A549 (cell line): ENCODE data around the gene SF1. TPM values are rescaled to one million over a fixed set of nuclear protein-coding genes. Genes with fewer than 3 reads are reported as not detected.

Experiments
- ATAC-seq, 2 experiments: fragments of 200-7000 bp in 1 of 2; fragments of >200 bp in 1 of 2; cut with Nextera tagmentation in 1 of 2; cut with Tn5 transposase in 1 of 2; 3 replicates each; pipeline versions ENCODE4 v1.8.0 to v1.9.1; 2018 to 2020; ENCODE audit warnings: mild to moderate bottlenecking in 1 of 2, moderate library complexity in 1 of 2
- CTCF ChIA-PET: fragments of 300-600 bp; sonication (Branson Sonifier 250); formaldehyde crosslinking; extraction: SDS; loops from one replicate; lab custom pipeline; 2021; ENCODE audit warnings: antibody characterized with exemption, inconsistent platforms; lab: Yijun Ruan, JAX
- POLR2A ChIA-PET: fragments of 350-600 bp; formaldehyde crosslinking; extraction: SDS; loops from one replicate; lab custom pipeline; 2021; ENCODE audit warnings: antibody characterized with exemption, inconsistent platforms; lab: Yijun Ruan, JAX
- DNase-seq, 2 experiments: peaks; one replicate each; pipeline versions ENCODE4 v3.0.0 to v3.0.0-alpha.2; 2011 to 2016; ENCODE audit warnings: low read depth in 1 of 2, low spot score in 1 of 2
- FAIRE-seq: peaks from 2 replicates; lab custom pipeline; 2011; peaks lifted over from hg19 to GRCh38; lab: Jason Lieb, UNC
- H3K27ac ChIP-seq, 2 experiments: fragments of >200 bp; sonication (Bioruptor Twin); formaldehyde crosslinking; 3 replicates each; pipeline ENCODE4 v1.5.1; 2016 to 2017
- H3K4me1 ChIP-seq: fragments of >200 bp; sonication (Bioruptor Twin); formaldehyde crosslinking; 3 replicates; pipeline ENCODE4 v1.6.1; 2016
- H3K4me2 ChIP-seq: fragments of >200 bp; sonication (Bioruptor Twin); formaldehyde crosslinking; 3 replicates; pipeline ENCODE4 v1.6.1; 2016
- H3K4me3 ChIP-seq: fragments of >200 bp; sonication (Bioruptor Twin); formaldehyde crosslinking; 3 replicates; pipeline ENCODE4 v1.5.1; 2016
- H3K9me3 ChIP-seq: fragments of >200 bp; sonication (Bioruptor Twin); formaldehyde crosslinking; 3 replicates; pipeline ENCODE4 v1.6.1; 2016
- ATOH8 ChIP-seq: fragments of 250-450 bp; sonication (Bioruptor Pico); IDR thresholded peaks from 2 replicates; pipeline ENCODE4 v1.5.0; 2020; ENCODE audit warnings: low read depth, mild to moderate bottlenecking, moderate library complexity
- BCL3 ChIP-seq: fragments of >200 bp; sonication (Bioruptor Twin); formaldehyde crosslinking; IDR thresholded peaks from 3 replicates; pipeline ENCODE4 v1.6.1; 2016
- BHLHE40 ChIP-seq: IDR thresholded peaks from 2 replicates; pipeline ENCODE4 v1.6.1; 2012; ENCODE audit warnings: low read depth, low read length, inconsistent platforms
- CBX2 ChIP-seq: fragments of 200-600 bp; sonication (generic); IDR thresholded peaks from 2 replicates; pipeline ENCODE4 v1.6.1; 2016; ENCODE audit warnings: low read depth, mild to moderate bottlenecking, borderline replicate concordance
- CBX8 ChIP-seq: fragments of 200-600 bp; sonication (generic); IDR thresholded peaks from 2 replicates; pipeline ENCODE4 v1.6.1; 2016
- EP300 ChIP-seq, 2 experiments: fragments of >200 bp; sonication (Bioruptor Twin); formaldehyde crosslinking; IDR thresholded peaks; 2 replicates in 1 of 2; 3 replicates in 1 of 2; pipeline ENCODE4 v1.6.1; 2016 to 2017
- ESRRA ChIP-seq: fragments of 150-350 bp; IDR thresholded peaks from 2 replicates; pipeline ENCODE4 v1.6.1; 2014; ENCODE audit warnings: mild to moderate bottlenecking, low read length, borderline replicate concordance
- HOXB5 ChIP-seq: fragments of 250-450 bp; sonication (Bioruptor Pico); IDR thresholded peaks from 2 replicates; pipeline ENCODE4 v1.5.0; 2020; ENCODE audit warnings: mild to moderate bottlenecking, moderate library complexity
- JUN ChIP-seq, 2 experiments: fragments of >200 bp; sonication (Bioruptor Twin); formaldehyde crosslinking; IDR thresholded peaks; 2 replicates in 1 of 2; 3 replicates in 1 of 2; pipeline ENCODE4 v1.6.1; 2016 to 2017
- KDM1A ChIP-seq: fragments of 200-600 bp; sonication (generic); IDR thresholded peaks from 2 replicates; pipeline ENCODE4 v1.6.1; 2016; ENCODE audit warnings: low read depth, mild to moderate bottlenecking
- KDM5A ChIP-seq: fragments of 200-600 bp; sonication (generic); IDR thresholded peaks from 2 replicates; pipeline ENCODE4 v1.6.1; 2016; ENCODE audit warnings: antibody characterized with exemption, mild to moderate bottlenecking
- MAFK ChIP-seq: fragments of 450-650 bp; IDR thresholded peaks from 2 replicates; pipeline ENCODE4 v1.6.1; 2014; ENCODE audit not compliant: partially characterized antibody
- MAX ChIP-seq: IDR thresholded peaks from 2 replicates; pipeline ENCODE4 v1.6.1; 2012
- MAZ ChIP-seq: fragments of 150-350 bp; IDR thresholded peaks from 2 replicates; pipeline ENCODE4 v1.6.1; 2014; ENCODE audit warnings: antibody characterized with exemption, low read depth, low read length, borderline replicate concordance
- PHF8 ChIP-seq: fragments of 200-600 bp; sonication (generic); IDR thresholded peaks from 2 replicates; pipeline ENCODE4 v1.6.1; 2016; ENCODE audit warnings: low read depth, mild to moderate bottlenecking, antibody characterized with exemption, moderate library complexity, borderline replicate concordance
- POLR2A ChIP-seq: IDR thresholded peaks from 2 replicates; pipeline ENCODE4 v1.6.1; 2012; ENCODE audit warnings: mild to moderate bottlenecking, low read length
- POLR2AphosphoS2 ChIP-seq: conservative IDR thresholded peaks from 2 replicates; pipeline ENCODE4 v1.6.1; 2012; ENCODE audit warnings: low read length, improper control_type of control experiment, inconsistent platforms
- RAD21 ChIP-seq, 2 experiments: fragments of >200 bp in 1 of 2; sonication (Bioruptor Twin) in 1 of 2; formaldehyde crosslinking in 1 of 2; IDR thresholded peaks in 1 of 2; conservative IDR thresholded peaks in 1 of 2; 2 replicates in 1 of 2; 3 replicates in 1 of 2; pipeline ENCODE4 v1.6.1; 2012 to 2018; ENCODE audit warnings: inconsistent platforms in 1 of 2
- RARB ChIP-seq: fragments of 250-450 bp; sonication (Bioruptor Pico); IDR thresholded peaks from 2 replicates; pipeline ENCODE4 v1.8.0; 2021; ENCODE audit warnings: mild to moderate bottlenecking, moderate library complexity
- RCOR1 ChIP-seq: fragments of 150-350 bp; IDR thresholded peaks from 2 replicates; pipeline ENCODE4 v1.6.1; 2014; ENCODE audit warnings: antibody characterized with exemption, low read length, low read depth
- RNF2 ChIP-seq: fragments of 200-600 bp; sonication (generic); IDR thresholded peaks from 2 replicates; pipeline ENCODE4 v1.6.1; 2016; ENCODE audit warnings: low read depth, mild to moderate bottlenecking, antibody characterized with exemption, moderate library complexity, borderline replicate concordance
- TFCP2L1 ChIP-seq: fragments of 250-450 bp; sonication (Bioruptor Pico); IDR thresholded peaks from 2 replicates; pipeline ENCODE4 v1.5.0; 2021; ENCODE audit warnings: mild to moderate bottlenecking
- ZFP36 ChIP-seq: fragments of 450-650 bp; IDR thresholded peaks from 2 replicates; pipeline ENCODE4 v1.6.1; 2014; ENCODE audit warnings: borderline replicate concordance; ENCODE audit not compliant: partially characterized antibody
- ZNF302 ChIP-seq: fragments of 250-450 bp; sonication (Bioruptor Pico); IDR thresholded peaks from 2 replicates; pipeline ENCODE4 v1.9.0; 2021; ENCODE audit warnings: inconsistent platforms, mild to moderate bottlenecking, moderate library complexity
- ZSCAN20 ChIP-seq: fragments of 250-450 bp; sonication (Bioruptor Pico); IDR thresholded peaks from 2 replicates; pipeline ENCODE4 v1.8.0; 2022; ENCODE audit warnings: mild to moderate bottlenecking, moderate library complexity
- WGBS: methylation state at CpG from one replicate; pipeline ENCODE4 v1.1.6; 2017; ENCODE audit errors: missing lambda C conversion rate; 5-methylcytosine and 5-hydroxymethylcytosine counted together
- polyA plus RNA-seq, 4 experiments: library from polyadenylated mRNA; depleted of rRNA in 3 of 4; stranded (reverse); fragments of >200 nt; fragmentation: RNase III in 1 of 4; extraction: RNeasy Plus Mini Kit Qiagen cat#74134 plus additional on column Dnase treatment in 1 of 4; gene quantifications; 2 replicates in 3 of 4; 3 replicates in 1 of 4; pipeline ENCODE4 v1.2.3, GENCODE V29; 2011 to 2017

Gene SF1
- polyA plus RNA-seq, 2 of the 4 experiments (the other 2 are of a cell fraction) = 104 to 310 TPM

- Histone ChIP-seq H3K9me3 (no peaks in the 10 kb centered on the region), H3K4me3 (no peak overlapping the region)
- 87% methylated on average over 15 of the region's 19 CpGs for WGBS
- no peak for TF ChIP-seq TFCP2L1 (CRISPR knock-in tag)
- TF ChIP-seq RCOR1 = no peak
- TF ChIP-seq ZFP36 = peak; percentile 72
- TF ChIP-seq JUN (IDR thresholded peaks at IDR 0.05) = no peak
- TF ChIP-seq, all 56 proteins: peak for 1
- no peaks in the 10 kb centered on the region for H3K4me1 ChIP-seq
- ATAC-seq = no peak
- ChIA-PET POLR2A (no interaction called here), CTCF (interaction anchor here (1.1 to 13.0 kb wide), 3 partner anchors 9 to 53 kb away, joined by 3 to 104 read pairs (median 29); partner anchors contain the start of gene RASGRP2)
- FAIRE-seq = no peak
- no peak overlapping the region for H3K27ac ChIP-seq
- H3K4me2 ChIP-seq = no peak overlapping the region
- no peak for DNase-seq
These were observed 20.6 kb downstream of the SF1 start for GRCh38 chr11:64757549-64758329.

GRCh38 chr11:64755681-64756361, 22.5 kb downstream of the SF1 start:
- TF ChIP-seq BCL3 (no peak), ATOH8 (no peak), JUN (IDR thresholded peaks at IDR 0.05) (no peak), EP300 (IDR thresholded peaks at IDR 0.05) (no peak), RAD21 (conservative IDR thresholded peaks at IDR 0.05 in 1 of 2, IDR thresholded peaks at IDR 0.05 in 1 of 2) (no peak), RNF2 (no peak), RCOR1 (no peak)
- no peak for DNase-seq
- POLR2A ChIA-PET = interaction anchor here (0.7 kb wide), 1 partner anchor 23 kb away, joined by 3 read pairs; the partner anchor contains the start of gene SF1
- no peak overlapping the region for H3K4me2 ChIP-seq
- CTCF ChIA-PET = interaction anchor here (0.8 to 13.0 kb wide), 3 partner anchors 12 to 18 kb away, joined by 3 to 104 read pairs (median 4); partner anchors contain the start of gene RASGRP2
- no peaks in the 10 kb centered on the region for H3K9me3 ChIP-seq
- no peak for ATAC-seq
- FAIRE-seq = no peak
- no peak overlapping the region for H3K4me3 ChIP-seq
- H3K4me1 ChIP-seq = no peaks in the 10 kb centered on the region
- H3K27ac ChIP-seq = no peak overlapping the region
- 77% methylated on average over 13 of the region's 13 CpGs for WGBS

GRCh38 chr11:64754919-64755662, 23.3 kb downstream of the SF1 start:
- H3K4me3 ChIP-seq = no peak overlapping the region
- FAIRE-seq (no peak), ATAC-seq (no peak), DNase-seq (no peak)
- H3K4me1 ChIP-seq = no peaks in the 10 kb centered on the region
- ChIA-PET POLR2A (interaction anchor here (0.6 kb wide), 1 partner anchor 23 kb away, joined by 3 read pairs; the partner anchor contains the start of gene SF1), CTCF (interaction anchor here (0.6 to 13.0 kb wide), 4 partner anchors 13 to 445 kb away, joined by 3 to 104 read pairs (median 4); partner anchors contain the start of gene RASGRP2)
- no peak overlapping the region for H3K4me2 ChIP-seq
- 94% methylated on average over 14 of the region's 21 CpGs for WGBS
- TF ChIP-seq HOXB5 (CRISPR knock-in tag) (no peak), MAZ (no peak), PHF8 (no peak), KDM5A (no peak), POLR2A (no peak), ESRRA (no peak), POLR2AphosphoS2 (no peak), KDM1A (no peak), CBX8 (no peak), RCOR1 (no peak), BCL3 (no peak), MAFK (no peak), MAX (no peak), CBX2 (no peak), RARB (no peak), ZSCAN20 (CRISPR knock-in tag) (no peak), ZNF302 (CRISPR knock-in tag) (no peak), JUN (IDR thresholded peaks at IDR 0.05) (no peak), BHLHE40 (no peak)
- H3K9me3 ChIP-seq = no peaks in the 10 kb centered on the region
- H3K27ac ChIP-seq = no peak overlapping the region
